ENCODE data around the gene RPA3. TPM values are rescaled to one million over a fixed set of nuclear protein-coding genes. Genes with fewer than 3 reads are reported as not detected.

RPA3 gene
- polyA plus RNA-seq, 3 donors from 2014 or later: 59.0 to 90.4 (median 62.3) TPM

DNA sequence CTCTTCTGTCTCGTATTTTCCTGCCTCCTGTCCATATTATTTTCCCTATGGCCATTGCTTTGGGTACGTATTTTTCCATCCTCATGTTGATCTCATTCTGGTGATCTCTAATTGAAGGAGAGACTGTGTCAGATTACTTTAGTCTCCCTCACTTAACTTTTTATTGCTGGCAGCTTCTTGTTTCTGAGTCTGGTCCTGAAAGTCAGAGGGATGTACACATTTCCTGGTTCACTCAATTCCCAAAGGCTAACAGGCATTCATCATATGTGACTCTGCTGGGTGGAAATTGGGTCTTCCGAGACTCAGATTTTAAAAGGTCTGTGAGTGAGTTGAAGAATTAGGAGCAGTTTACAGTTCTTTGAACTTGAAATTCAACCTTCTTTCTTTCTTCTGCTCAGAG is 66.9 kb downstream of the RPA3 start:
- H3K9me3 Mint-ChIP-seq: no peaks in the 10 kb centered on the region
- no peak overlapping the region for H3K4me3 Mint-ChIP-seq
- H3K36me3 Mint-ChIP-seq: no peaks in the 10 kb centered on the region
- no peak for DNase-seq
- peak overlapping the region in 1 of 6 donors; percentile 14 for H3K27ac Mint-ChIP-seq
- no peaks in the 10 kb centered on the region for H3K27me3 Mint-ChIP-seq (ENCODE audit: low read depth in 3 of 3)
- peaks cover 27 to 36% of the 10 kb centered on the region in 2 donors for H3K4me1 Mint-ChIP-seq

DNA sequence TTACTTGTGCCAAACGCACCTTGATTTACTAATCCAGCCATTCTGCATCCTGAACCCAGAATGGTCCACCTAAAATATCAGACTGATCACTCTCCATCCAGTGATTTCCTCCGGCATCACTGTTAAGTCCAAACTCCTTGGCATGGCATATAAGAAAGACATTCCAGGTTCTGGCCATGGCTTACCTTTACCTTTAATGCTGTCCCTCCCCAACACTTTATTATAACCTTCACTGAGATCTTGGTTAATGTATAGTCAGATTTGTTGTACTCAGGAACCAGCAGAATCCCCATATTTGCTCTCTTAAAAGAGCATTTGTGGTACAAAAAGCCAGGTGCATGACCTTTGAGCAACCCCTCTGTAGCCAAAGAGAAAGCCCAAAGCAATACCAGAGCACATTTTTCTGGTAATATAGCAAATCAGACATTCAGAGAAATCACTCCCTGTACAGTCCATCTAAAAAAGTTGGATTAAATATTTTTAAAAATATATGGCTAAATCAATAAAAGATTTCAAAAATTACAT is 67.7 kb downstream of the RPA3 start:
- no peaks in the 10 kb centered on the region for H3K27me3 Mint-ChIP-seq (ENCODE audit: low read depth in 3 of 3)
- no peak overlapping the region for H3K4me3 Mint-ChIP-seq
- DNase-seq: no peak
- H3K4me1 Mint-ChIP-seq: peaks cover 27 to 36% of the 10 kb centered on the region in 2 donors
- H3K27ac Mint-ChIP-seq: no peak overlapping the region
- no peaks in the 10 kb centered on the region for H3K9me3 Mint-ChIP-seq
- peaks cover 0 to 3% (median 2%) of the 10 kb centered on the region in 3 donors for H3K36me3 Mint-ChIP-seq

DNA sequence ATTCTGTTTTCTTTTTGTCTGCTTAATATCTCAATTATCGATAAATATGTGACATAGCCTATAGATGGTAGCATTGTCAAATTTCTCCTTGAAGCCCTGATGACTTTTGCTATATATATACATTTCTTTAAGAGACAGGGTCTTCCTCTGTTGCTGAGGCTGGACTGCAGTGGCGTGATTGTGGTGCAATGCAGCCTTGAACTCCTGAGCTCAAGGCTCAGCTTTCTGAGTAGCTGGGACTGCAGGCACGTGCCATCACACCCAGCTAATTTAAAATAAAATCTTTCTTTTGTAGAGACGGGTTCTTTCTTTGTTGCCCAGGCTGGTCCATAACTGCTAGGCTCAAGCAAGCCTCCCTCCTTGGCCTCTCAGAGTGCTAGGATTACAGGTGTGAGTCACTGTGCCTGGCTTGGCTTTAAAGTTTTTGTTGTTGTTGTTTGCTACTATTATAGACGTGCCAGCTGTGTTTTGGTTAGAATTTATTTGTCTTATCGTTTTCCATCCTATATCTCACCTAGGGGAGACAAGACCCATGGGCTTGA is 70.8 kb downstream of the RPA3 start:
- H3K4me3 Mint-ChIP-seq: no peak overlapping the region
- no peaks in the 10 kb centered on the region for H3K27me3 Mint-ChIP-seq (ENCODE audit: low read depth in 3 of 3)
- peaks cover 0 to 20% (median 18%) of the 10 kb centered on the region in 3 donors for H3K36me3 Mint-ChIP-seq
- DNase-seq: no peak
- no peaks in the 10 kb centered on the region for H3K9me3 Mint-ChIP-seq
- no peak overlapping the region for H3K27ac Mint-ChIP-seq
- peaks cover 15 to 42% of the 10 kb centered on the region in 2 donors for H3K4me1 Mint-ChIP-seq

DNA sequence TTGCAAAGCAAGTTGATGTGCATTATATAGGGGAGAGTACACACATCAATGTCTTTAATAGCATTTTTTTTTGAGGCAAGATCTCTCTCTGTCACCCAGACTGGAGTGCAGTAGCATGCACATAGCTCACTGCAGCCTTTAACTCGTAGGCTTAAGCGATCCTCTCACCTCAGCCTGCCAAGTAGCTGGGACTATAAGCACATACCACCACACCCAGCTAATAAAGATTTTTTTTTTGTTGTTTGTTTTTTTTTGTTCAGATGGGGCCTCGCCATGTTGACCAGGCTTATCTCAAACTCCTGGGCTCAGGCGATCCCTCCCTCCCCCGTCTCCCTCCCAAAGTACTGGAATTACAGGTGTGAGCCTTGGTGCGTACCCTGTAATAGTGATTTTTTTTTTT is 76.3 kb downstream of the RPA3 start:
- DNase-seq: no peak
- Mint-ChIP-seq H3K36me3 (peaks cover 0 to 20% (median 18%) of the 10 kb centered on the region in 3 donors), H3K27me3 (ENCODE audit: low read depth in 3 of 3) (peaks cover 6 to 14% (median 6%) of the 10 kb centered on the region in 3 donors), H3K4me3 (peak overlapping the region; percentile 90 to 99 (median 98)), H3K9me3 (no peaks in the 10 kb centered on the region), H3K27ac (peak overlapping the region in 4 of 6 donors; percentile 91 to 98 (median 96)), H3K4me1 (peaks cover 32 to 63% of the 10 kb centered on the region in 2 donors)

DNA sequence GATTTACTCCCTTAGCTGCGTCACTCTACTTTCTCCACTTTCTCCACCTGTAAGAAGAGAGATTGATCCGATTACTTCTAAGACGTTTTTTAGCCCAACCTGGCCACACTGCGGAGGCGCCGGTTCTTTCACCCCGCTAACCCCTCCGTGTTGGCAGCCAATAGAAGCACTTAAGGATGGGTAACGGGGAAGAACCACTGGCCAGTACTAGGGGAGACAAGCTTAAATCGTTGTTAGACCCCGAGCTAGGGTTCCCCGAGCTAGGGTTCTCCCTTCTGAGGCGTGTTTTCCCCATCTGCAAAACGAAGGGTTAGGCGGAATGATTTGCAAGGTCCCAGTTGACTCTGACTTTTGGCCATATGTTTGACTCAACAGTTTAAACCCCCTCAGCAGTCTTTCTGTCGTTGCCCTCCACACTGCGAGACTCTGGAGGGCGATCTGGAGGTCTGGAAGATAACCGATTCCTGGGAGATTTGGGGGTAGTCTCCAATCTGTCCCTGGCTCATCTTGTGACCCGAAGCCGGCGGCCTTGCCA is 77.2 kb downstream of the RPA3 start:
- Mint-ChIP-seq H3K27ac (peak overlapping the region; percentile 91 to 99 (median 97)), H3K4me3 (peak overlapping the region; percentile 90 to 99 (median 98)), H3K4me1 (peaks cover 32 to 63% of the 10 kb centered on the region in 2 donors), H3K27me3 (ENCODE audit: low read depth in 3 of 3) (peaks cover 6 to 14% (median 6%) of the 10 kb centered on the region in 3 donors), H3K9me3 (no peaks in the 10 kb centered on the region), H3K36me3 (peaks cover 0 to 23% (median 21%) of the 10 kb centered on the region in 3 donors)
- DNase-seq: no peak

DNA sequence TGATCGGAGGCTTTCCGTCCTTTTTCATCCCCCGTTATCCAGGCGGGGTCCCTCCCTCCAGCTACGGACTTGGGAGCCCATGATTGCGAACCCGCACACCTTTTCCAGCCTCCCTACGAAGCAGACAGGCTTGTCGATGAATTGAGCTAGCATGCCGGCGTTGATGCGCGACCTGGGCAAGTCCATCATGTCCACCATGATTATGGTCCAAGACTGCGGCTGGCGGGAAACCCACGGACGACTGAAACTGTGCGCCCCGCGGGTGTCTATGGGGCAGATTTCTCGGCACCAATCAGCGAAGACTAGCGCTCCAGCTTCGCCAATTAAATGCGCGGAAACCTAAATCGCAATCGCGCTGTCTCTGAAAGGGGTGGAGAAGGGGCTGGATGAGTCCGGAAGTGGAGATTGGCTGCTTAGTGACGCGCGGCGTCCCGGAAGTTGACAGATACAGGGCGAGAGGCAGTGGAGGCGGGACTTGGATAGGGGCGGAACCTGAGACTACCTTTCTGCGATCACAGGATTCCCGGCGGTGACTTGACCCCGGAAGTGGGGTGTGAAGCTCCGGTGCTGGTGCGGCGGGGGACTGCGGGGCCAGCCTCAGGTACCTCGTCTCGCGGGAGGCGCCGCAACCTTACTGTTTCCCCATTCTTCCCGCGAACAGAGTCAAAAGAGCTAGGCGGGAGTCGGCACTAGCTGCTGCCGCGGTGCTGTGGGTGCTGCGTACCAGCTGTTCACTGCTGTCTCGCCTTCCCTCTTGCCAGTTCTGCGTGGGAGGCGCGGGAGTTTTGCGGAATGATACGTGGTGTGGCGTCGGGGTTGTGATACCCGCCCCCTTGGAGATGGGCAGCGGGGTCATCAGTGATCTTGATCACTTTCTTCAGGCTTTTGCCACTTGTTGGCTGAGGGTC is 77.9 kb downstream of the RPA3 start, which contains the start of gene UMAD1:
Gene UMAD1, plus strand, starts transcription at position 532 of the 908 bp plus-strand sequence. CDS start 32,620 bp downstream, outside the sequence.
- no peaks in the 10 kb centered on the region for H3K9me3 Mint-ChIP-seq
- H3K27ac Mint-ChIP-seq: peak within 1 kb of the TSS; percentile 91 to 99 (median 97)
- H3K27me3 Mint-ChIP-seq (ENCODE audit: low read depth in 3 of 3): peaks cover 6 to 14% (median 6%) of the 10 kb centered on the region in 3 donors
- H3K4me1 Mint-ChIP-seq: peaks cover 32 to 63% of the 10 kb centered on the region in 2 donors
- H3K4me3 Mint-ChIP-seq: peak within 1 kb of the TSS; percentile 90 to 99 (median 98)
- DNase-seq: peak; percentile 98 to 99 (median 98)
- peaks cover 0 to 21% (median 17%) of the 10 kb centered on the region in 3 donors for H3K36me3 Mint-ChIP-seq

DNA sequence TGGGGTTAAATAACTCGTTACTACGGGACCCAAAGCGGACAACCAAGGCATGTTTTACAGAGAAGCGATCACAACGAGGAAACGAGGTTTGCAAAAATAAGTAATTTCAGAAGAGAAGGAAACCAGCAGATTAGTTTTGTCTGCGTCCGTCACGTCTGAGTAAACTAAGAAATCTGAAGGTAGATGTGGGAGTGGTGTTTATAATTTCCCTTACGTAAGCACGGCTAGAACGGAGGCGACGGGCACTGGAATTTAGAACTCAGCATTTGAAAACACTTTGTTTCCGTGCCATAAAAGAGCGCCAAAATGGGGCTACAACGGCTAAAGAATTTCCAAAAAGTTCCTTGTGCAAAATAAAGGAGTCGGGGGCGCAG is 78.6 kb downstream of the RPA3 start:
- Mint-ChIP-seq H3K36me3 (peaks cover 2 to 25% (median 16%) of the 10 kb centered on the region in 3 donors), H3K9me3 (no peaks in the 10 kb centered on the region), H3K4me3 (peak overlapping the region; percentile 90 to 99 (median 98)), H3K27me3 (ENCODE audit: low read depth in 3 of 3) (peaks cover 6 to 14% (median 6%) of the 10 kb centered on the region in 3 donors), H3K27ac (peak overlapping the region; percentile 91 to 99 (median 97)), H3K4me1 (peaks cover 32 to 63% of the 10 kb centered on the region in 2 donors)
- peak in 2 of 3 donors; percentile 59 to 61 for DNase-seq

DNA sequence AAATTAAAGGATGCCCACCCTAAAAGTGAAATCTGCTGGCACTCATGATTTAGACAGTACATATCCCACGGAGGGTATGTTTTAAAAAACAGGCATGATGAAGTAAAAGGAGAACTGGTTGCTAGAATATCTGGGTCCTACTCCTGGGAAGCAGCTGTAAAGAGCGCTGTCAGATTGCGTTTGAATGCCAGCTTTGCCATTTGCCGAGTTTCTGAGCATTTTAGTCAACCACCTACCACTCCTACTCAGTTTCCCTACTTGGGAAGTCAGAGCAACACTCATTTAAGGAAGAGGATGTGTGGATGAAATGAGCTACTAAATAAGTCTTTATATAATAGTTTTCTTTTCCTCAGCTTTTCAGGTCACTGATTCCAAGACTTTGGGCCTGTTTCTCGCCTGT is 79.0 kb downstream of the RPA3 start:
- Mint-ChIP-seq H3K36me3 (peaks cover 4 to 22% (median 12%) of the 10 kb centered on the region in 3 donors), H3K4me3 (peak overlapping the region; percentile 90 to 99 (median 98)), H3K9me3 (no peaks in the 10 kb centered on the region), H3K4me1 (peaks cover 32 to 59% of the 10 kb centered on the region in 2 donors), H3K27me3 (ENCODE audit: low read depth in 3 of 3) (peaks cover 6 to 14% (median 6%) of the 10 kb centered on the region in 3 donors), H3K27ac (peak overlapping the region; percentile 91 to 99 (median 97))
- DNase-seq: no peak

DNA sequence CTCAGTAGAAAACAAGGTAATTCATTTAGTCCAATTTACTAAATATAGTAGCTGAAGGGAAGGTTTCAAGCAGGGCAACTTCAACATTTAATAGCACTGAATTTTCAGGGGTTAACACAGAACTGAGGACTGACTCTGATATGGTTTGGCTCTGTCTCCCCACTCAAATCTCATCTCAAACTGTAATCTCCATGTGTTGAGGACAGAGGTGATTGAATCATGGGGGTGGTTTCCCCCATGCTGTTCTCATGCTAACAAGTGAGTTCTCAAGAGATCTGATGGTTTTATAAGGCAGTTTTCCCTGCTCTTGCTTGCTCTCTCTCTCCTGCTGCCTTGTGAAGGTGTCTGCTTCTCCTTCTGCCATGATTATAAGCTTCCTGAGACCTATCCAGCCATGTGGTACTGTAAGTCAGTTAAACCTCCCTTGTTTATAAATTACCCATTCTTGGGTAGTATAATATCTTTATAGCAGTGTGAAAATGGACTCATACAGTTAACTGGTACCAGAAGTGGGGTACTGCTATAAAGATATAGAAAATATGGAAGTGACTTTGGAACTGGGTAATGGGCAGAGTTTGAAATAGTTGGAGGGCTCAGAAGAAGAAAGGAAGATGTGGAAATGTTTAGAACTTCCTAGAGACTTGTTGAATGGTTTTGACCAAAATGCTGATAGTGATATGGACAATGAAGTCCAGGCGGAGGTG is 87.6 kb downstream of the RPA3 start:
- Mint-ChIP-seq H3K9me3 (peaks cover 0 to 6% (median 2%) of the 10 kb centered on the region in 6 donors), H3K4me1 (no peaks in the 10 kb centered on the region), H3K27me3 (ENCODE audit: low read depth in 3 of 3) (peaks cover 0 to 12% (median 4%) of the 10 kb centered on the region in 3 donors), H3K4me3 (no peak overlapping the region), H3K36me3 (peaks cover 9 to 16% (median 12%) of the 10 kb centered on the region in 3 donors), H3K27ac (no peak overlapping the region)
- DNase-seq: no peak

DNA sequence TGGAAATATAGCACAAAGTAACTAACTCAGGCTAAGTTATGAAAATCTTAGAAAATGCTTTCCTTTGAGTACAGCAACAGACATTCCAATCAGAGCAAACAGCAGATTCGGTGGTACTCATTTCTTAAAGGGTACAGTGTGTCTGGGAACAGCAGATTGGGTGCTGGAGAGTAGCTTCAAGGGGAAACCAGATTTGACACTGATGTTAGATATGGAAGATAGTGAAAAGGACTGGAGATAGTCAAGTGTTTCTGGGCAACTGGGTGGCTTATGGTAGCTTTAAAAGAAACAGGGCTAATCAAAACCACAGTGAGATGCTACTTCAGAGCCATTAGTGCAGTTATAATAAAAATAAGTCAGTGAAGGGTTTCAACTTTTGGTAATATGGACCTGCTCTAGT is 89.9 kb downstream of the RPA3 start:
- H3K4me3 Mint-ChIP-seq: no peak overlapping the region
- DNase-seq: no peak
- H3K9me3 Mint-ChIP-seq: peaks cover 0 to 8% (median 2%) of the 10 kb centered on the region in 6 donors
- H3K4me1 Mint-ChIP-seq: no peaks in the 10 kb centered on the region
- peaks cover 0 to 12% (median 4%) of the 10 kb centered on the region in 3 donors for H3K27me3 Mint-ChIP-seq (ENCODE audit: low read depth in 3 of 3)
- peaks cover 5 to 12% (median 9%) of the 10 kb centered on the region in 3 donors for H3K36me3 Mint-ChIP-seq
- no peak overlapping the region for H3K27ac Mint-ChIP-seq

DNA sequence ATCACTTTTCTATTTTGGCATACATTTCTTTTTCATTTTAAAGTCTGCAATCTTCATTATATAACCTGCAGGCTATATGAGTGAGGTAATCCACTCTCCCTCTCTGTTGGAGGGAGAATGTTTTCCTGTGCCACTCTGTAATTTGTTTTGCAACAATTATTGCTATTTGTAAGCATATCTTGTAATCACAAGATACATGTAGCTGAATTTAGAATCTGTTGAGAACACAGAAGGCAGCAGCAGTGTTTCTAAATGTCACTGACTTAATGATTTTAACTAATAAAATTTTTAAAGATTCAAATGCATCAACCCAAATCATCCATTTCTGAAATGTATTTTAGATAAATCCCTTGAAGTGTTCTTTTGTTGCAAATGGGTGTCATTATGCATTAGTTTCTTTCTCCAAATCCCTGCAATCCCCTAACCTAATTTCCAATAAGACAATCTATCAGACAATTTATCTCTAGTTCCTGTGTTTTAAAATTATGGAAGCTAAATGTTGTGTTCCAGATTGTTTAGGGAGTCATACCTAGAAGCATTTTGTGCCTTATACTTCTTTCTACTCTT is 97.7 kb downstream of the RPA3 start:
- Mint-ChIP-seq H3K4me3 (no peak overlapping the region), H3K4me1 (no peaks in the 10 kb centered on the region), H3K36me3 (peaks cover 0 to under 1% (median 0%) of the 10 kb centered on the region in 3 donors), H3K9me3 (peaks cover 0 to 2% (median 0%) of the 10 kb centered on the region in 6 donors), H3K27ac (no peak overlapping the region), H3K27me3 (ENCODE audit: low read depth in 3 of 3) (peaks cover 1 to 4% (median 2%) of the 10 kb centered on the region in 3 donors)
- DNase-seq: no peak

DNA sequence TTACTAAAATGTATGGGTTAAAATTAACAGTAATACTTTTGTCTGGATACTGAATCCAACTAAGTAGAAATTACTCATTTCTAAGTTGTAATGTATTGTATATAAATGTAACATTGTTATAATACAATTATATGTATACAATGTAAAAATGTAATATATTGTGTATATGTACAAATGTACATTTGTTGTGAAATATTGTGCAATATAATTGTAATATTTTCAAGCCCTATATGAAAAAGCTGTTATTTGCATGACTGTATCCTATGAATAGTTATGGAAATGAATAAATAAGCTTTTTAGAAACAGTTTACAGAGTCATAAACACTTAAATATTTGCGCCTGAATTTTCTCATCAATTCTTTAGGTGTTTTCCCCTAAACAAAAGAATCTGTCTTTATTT is 98.2 kb downstream of the RPA3 start:
- no peaks in the 10 kb centered on the region for H3K9me3 Mint-ChIP-seq
- no peak overlapping the region for H3K4me3 Mint-ChIP-seq
- H3K27me3 Mint-ChIP-seq (ENCODE audit: low read depth in 3 of 3): peaks cover 1 to 4% (median 2%) of the 10 kb centered on the region in 3 donors
- no peak for DNase-seq
- H3K4me1 Mint-ChIP-seq: no peaks in the 10 kb centered on the region
- H3K27ac Mint-ChIP-seq: no peak overlapping the region
- no peaks in the 10 kb centered on the region for H3K36me3 Mint-ChIP-seq

DNA sequence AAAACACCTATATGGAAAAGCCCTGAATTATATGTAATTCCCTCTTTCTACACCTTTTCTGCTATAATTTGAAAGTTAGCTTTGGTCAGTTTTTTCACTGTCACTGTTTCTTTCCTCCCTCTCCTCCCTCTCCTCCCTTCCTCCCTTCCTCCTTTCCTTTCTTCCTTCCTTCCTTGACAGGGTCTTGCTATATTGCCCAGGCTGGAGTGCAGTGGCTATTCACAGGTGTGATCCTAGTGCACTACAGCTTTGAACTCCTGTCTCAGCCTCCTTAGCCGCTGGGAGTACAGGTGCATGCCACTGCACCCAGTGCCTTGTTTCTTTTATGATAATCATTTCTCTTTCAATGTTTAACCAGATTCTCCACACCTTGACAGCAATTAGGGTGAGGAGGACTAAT is 100.0 kb downstream of the RPA3 start:
- Mint-ChIP-seq H3K27me3 (ENCODE audit: low read depth in 3 of 3) (peaks cover 1 to 4% (median 2%) of the 10 kb centered on the region in 3 donors), H3K4me1 (no peaks in the 10 kb centered on the region), H3K4me3 (no peak overlapping the region), H3K9me3 (no peaks in the 10 kb centered on the region), H3K36me3 (no peaks in the 10 kb centered on the region), H3K27ac (peak overlapping the region in 1 of 6 donors; percentile 39)
- no peak for DNase-seq
